Heart left ventricle (tissue), 13 donors: ENCODE data around the gene SLC22A12.

ENCODE experiments used
- CTCF ChIP-seq, 12 donors: fragments of 200-600 bp; sonication (generic) in 4 of 12; IDR thresholded peaks; one replicate each; pipeline versions ENCODE4 v1.5.0 to v1.8.0; 2018 to 2022; ENCODE audit warnings: antibody characterized with exemption in 12 of 12, mild to moderate bottlenecking in 5 of 12
- POLR2A ChIP-seq, 2 donors: fragments of 450-650 bp; IDR thresholded peaks; one replicate each; pipeline ENCODE4 v1.6.1; 2017; ENCODE audit warnings: antibody characterized with exemption in 2 of 2, mild to moderate bottlenecking in 2 of 2, moderate library complexity in 2 of 2
- donor health status: ischemic (EF 13 %, LVEDD 7.1; RV severe dilation, severe dysfunction).
- donor health status: DM: no; HTN: yes; CAD: no.
- donor health status: DM: no; HTN: no; CAD: no.
- donor health status: ischemic (EF 25% LVEDD 6.9; RV normal size, moderate dysfunction).
- donor health status: ischemic (EF 25% LVEDD 5.7; RV mildly dilated, moderate dysfunction).
- donor health status: ischemic (EF 35%, LVEDD 5.7; RV mildly dilated, moderate dysfunction).
- donor health status: nonischemic (EF 11% LVEDD 7.7; RV severe dilation, severe dysfunction).
- donor health status: DM: yes; HTN: yes; CAD: no.
- donor health status: PGD.
- donor health status: ischemic (EF 29% LVEDD 5.4; RV normal size, mild dysfunction).
- donor health status: nonischemic (EF 23%, LVEDD 6.1; RV moderate dilation, normal function).

DNA sequence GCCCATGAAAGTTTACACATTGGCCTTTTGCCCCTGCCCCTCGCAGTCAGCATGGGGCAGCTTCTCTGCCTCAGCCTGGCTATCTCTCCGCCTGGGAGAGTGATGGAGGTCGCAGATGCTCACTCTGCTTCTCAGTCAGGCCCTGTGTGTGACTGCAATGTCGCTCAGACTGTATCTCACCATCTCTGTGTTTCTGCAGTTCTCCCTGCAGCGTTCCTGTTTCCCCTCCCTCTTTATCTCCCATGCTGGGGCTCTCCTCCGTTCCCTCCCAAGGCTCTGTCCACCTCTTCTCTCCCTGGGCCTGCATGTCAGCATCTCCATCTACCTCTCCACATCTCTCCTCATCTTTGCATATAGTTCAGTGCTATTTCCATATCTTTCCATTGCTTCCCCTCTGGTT is 38.1 kb downstream of the SLC22A12 start:
- TF ChIP-seq CTCF (IDR thresholded peaks at IDR 0.05), result no peak
- no peak for TF ChIP-seq POLR2A (IDR thresholded peaks at IDR 0.05)
